Uterus (tissue), 4 donors: Measurements from ENCODE around the gene HOXD12. TPM values are rescaled to one million over a fixed set of nuclear protein-coding genes. Genes with fewer than 3 reads are reported as not detected.

Experiments
- DNase-seq, 2 donors: peaks; one replicate each; pipeline ENCODE4 v3.0.0-alpha.2; 2019 to 2020
- H3K27ac ChIP-seq, 2 donors: fragments of 200-600 bp; sonication (generic); 1 replicate in 1 of 2; 2 replicates in 1 of 2; pipeline ENCODE4 v1.5.1; 2016 to 2018
- H3K27me3 ChIP-seq, 2 donors: fragments of 200-600 bp; sonication (generic); one replicate each; pipeline ENCODE4 v1.5.1; 2018 to 2019; ENCODE audit warnings: control low read depth in 1 of 2
- H3K36me3 ChIP-seq, 2 donors: fragments of 200-600 bp; sonication (generic); one replicate each; pipeline ENCODE4 v1.5.1; 2019; ENCODE audit warnings: control low read depth in 1 of 2
- H3K4me1 ChIP-seq, 2 donors: fragments of 200-600 bp; sonication (generic); one replicate each; pipeline ENCODE4 v1.5.1; 2018 to 2019; ENCODE audit warnings: control low read depth in 1 of 2
- H3K4me3 ChIP-seq, 2 donors: fragments of 200-600 bp; sonication (generic); 1 replicate in 1 of 2; 2 replicates in 1 of 2; pipeline ENCODE4 v1.5.1; 2018 to 2019; ENCODE audit warnings: mild to moderate bottlenecking in 1 of 2
- H3K9me3 ChIP-seq, 2 donors: fragments of 200-600 bp; sonication (generic); one replicate each; pipeline ENCODE4 v1.5.1; 2019; ENCODE audit warnings: control low read depth in 1 of 2
- POLR2A ChIP-seq, 2 donors: fragments of 450-650 bp; IDR thresholded peaks; one replicate each; pipeline ENCODE4 v1.6.1; 2016; ENCODE audit warnings: antibody characterized with exemption in 2 of 2, mild to moderate bottlenecking in 1 of 2, moderate library complexity in 1 of 2
- intact Hi-C: fragments of 100-400 bp; cut with DNase I; formaldehyde crosslinking; loops from one replicate; pipeline ENCODE4 v1.15.1; 2023; ENCODE audit warnings: low total_unique reads
- total RNA-seq, 4 donors: library from RNA; depleted of rRNA in 3 of 4; stranded (reverse); fragments of >200 nt in 3 of 4; gene quantifications; one replicate each; pipeline versions ENCODE4 v1.1.0 to v1.2.4, GENCODE V29; 2014 to 2023
- TF ChIP-seq, protein P1 (sequence below), 4 experiments: fragments of 200-600 bp in 2 of 4; fragments of 450-650 bp in 2 of 4; sonication (generic) in 2 of 4; IDR thresholded peaks; one replicate each; pipeline ENCODE4 v1.5.1; 2016 to 2019; ENCODE audit warnings: antibody characterized with exemption in 4 of 4, mild to moderate bottlenecking in 2 of 4, moderate library complexity in 1 of 4
- donor health status: DM: yes; HTN: yes; CAD: no.

HOXD12 gene
- total RNA-seq, 4 donors from 2014 or later: 0.76 TPM; not detected in 3

DNA sequence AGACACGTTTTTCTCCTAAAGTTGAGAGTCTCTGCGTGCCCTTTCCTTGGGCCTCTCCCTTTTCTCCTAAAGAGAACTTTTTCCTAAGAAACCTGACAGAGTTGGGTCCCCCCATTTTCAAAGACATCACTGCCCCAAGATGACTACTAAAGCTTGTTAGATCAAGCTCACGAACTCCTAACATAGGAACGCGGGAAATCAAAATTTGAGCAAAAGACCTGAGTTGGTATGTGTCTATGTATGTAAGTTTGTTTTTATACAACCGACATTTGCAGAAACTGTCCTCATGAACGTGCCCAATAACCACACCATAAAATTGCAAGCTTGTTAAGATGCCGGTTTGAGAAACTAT is 5.7 kb upstream of the HOXD12 start:
- H3K27me3 ChIP-seq: peaks cover 66 to 93% of the 10 kb centered on the region in 2 donors
- TF ChIP-seq, protein P1, sequence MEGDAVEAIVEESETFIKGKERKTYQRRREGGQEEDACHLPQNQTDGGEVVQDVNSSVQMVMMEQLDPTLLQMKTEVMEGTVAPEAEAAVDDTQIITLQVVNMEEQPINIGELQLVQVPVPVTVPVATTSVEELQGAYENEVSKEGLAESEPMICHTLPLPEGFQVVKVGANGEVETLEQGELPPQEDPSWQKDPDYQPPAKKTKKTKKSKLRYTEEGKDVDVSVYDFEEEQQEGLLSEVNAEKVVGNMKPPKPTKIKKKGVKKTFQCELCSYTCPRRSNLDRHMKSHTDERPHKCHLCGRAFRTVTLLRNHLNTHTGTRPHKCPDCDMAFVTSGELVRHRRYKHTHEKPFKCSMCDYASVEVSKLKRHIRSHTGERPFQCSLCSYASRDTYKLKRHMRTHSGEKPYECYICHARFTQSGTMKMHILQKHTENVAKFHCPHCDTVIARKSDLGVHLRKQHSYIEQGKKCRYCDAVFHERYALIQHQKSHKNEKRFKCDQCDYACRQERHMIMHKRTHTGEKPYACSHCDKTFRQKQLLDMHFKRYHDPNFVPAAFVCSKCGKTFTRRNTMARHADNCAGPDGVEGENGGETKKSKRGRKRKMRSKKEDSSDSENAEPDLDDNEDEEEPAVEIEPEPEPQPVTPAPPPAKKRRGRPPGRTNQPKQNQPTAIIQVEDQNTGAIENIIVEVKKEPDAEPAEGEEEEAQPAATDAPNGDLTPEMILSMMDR (IDR thresholded peaks at IDR 0.05): no peak
- no peak for TF ChIP-seq POLR2A (IDR thresholded peaks at IDR 0.05)
- intact Hi-C loops: no loop called here
- H3K4me1 ChIP-seq: peaks cover 0 to 21% of the 10 kb centered on the region in 2 donors
- no peak for DNase-seq
- no peak overlapping the region for H3K4me3 ChIP-seq
- no peaks in the 10 kb centered on the region for H3K9me3 ChIP-seq
- no peak overlapping the region for H3K27ac ChIP-seq
- no peaks in the 10 kb centered on the region for H3K36me3 ChIP-seq

DNA sequence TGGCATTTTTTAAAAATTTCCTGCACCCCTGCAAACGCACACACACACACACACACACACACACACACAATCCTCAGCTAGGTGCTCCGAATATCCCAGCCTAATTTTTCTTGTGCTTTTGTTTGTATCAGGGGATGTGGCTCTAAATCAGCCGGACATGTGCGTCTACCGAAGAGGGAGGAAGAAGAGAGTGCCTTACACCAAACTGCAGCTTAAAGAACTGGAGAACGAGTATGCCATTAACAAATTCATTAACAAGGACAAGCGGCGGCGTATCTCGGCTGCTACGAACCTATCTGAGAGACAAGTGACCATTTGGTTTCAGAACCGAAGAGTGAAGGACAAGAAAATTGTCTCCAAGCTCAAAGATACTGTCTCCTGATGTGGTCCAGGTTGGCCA is 5.2 kb upstream of the HOXD12 start:
- intact Hi-C loops: no loop called here
- H3K27ac ChIP-seq: no peak overlapping the region
- peaks cover 65 to 93% of the 10 kb centered on the region in 2 donors for H3K27me3 ChIP-seq
- H3K9me3 ChIP-seq: no peaks in the 10 kb centered on the region
- H3K36me3 ChIP-seq: no peaks in the 10 kb centered on the region
- H3K4me1 ChIP-seq: peaks cover 0 to 21% of the 10 kb centered on the region in 2 donors
- no peak overlapping the region for H3K4me3 ChIP-seq
- TF ChIP-seq, protein P1 (IDR thresholded peaks at IDR 0.05): no peak
- TF ChIP-seq POLR2A (IDR thresholded peaks at IDR 0.05): no peak
- DNase-seq: no peak

DNA sequence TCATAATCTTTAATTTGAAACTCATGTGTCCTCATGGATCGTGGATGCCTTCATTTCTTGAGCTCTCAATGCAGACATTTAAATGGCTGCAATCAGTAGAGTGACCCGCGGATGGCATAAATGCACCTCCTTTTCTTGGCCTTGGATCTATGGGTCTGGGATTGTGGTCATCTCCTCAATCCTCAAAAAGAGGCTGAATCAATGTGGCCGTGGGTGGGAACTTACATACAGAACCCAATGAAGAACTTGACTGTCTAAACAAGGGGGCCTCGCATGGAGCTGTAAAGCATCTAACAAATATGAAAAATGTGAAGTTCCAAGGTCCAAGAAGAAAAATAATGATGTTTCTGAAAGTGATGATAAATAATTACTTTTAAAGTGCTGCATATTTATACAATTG is 4.2 kb upstream of the HOXD12 start:
- Histone ChIP-seq H3K27me3 (peaks cover 64 to 92% of the 10 kb centered on the region in 2 donors), H3K27ac (no peak overlapping the region), H3K36me3 (no peaks in the 10 kb centered on the region), H3K4me1 (peaks cover 0 to 28% of the 10 kb centered on the region in 2 donors), H3K4me3 (no peak overlapping the region), H3K9me3 (no peaks in the 10 kb centered on the region)
- intact Hi-C loops: no loop called here
- DNase-seq: no peak
- TF ChIP-seq POLR2A (IDR thresholded peaks at IDR 0.05): no peak
- TF ChIP-seq, protein P1 (IDR thresholded peaks at IDR 0.05): no peak

DNA sequence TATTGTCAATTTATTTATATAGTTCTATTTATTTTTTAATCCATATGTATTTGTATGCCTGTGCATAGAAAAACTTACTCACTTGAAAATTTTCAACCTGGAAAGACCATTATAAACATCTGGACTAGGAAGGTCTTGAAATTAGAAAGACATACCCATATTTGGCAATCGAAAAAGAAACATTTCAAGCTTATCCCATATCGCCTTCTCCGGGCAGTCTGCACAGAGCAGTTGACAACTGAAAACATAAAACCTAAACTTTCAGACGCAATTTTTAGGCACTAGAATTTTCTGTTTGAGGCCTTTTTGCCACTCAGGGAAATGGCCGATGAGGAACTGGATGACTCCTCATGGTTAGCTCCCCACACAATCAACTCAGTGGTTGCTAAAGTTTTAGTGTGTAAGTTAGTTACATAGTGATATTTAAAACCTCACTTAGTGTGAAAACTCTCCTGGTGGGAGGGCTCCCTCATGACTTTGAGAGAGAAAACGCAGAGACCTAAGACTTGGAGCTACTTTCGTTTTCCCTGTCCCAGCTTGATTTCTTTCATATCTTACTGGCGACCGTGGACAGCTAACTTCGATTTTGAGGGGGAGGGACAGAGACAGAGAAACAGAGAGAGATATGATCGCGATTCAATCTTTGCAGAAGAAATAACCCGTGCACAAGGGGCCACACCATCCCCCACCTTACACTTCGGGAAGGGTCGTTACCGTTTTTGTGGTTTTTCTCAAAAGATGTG is 3.2 kb upstream of the HOXD12 start:
- Histone ChIP-seq H3K4me1 (peaks cover 0 to 28% of the 10 kb centered on the region in 2 donors), H3K36me3 (no peaks in the 10 kb centered on the region), H3K27me3 (peaks cover 61 to 85% of the 10 kb centered on the region in 2 donors), H3K27ac (no peak overlapping the region), H3K4me3 (no peak overlapping the region), H3K9me3 (no peaks in the 10 kb centered on the region)
- TF ChIP-seq, protein P1 (IDR thresholded peaks at IDR 0.05): no peak
- no peak for TF ChIP-seq POLR2A (IDR thresholded peaks at IDR 0.05)
- DNase-seq: no peak
- intact Hi-C loops: no loop called here

DNA sequence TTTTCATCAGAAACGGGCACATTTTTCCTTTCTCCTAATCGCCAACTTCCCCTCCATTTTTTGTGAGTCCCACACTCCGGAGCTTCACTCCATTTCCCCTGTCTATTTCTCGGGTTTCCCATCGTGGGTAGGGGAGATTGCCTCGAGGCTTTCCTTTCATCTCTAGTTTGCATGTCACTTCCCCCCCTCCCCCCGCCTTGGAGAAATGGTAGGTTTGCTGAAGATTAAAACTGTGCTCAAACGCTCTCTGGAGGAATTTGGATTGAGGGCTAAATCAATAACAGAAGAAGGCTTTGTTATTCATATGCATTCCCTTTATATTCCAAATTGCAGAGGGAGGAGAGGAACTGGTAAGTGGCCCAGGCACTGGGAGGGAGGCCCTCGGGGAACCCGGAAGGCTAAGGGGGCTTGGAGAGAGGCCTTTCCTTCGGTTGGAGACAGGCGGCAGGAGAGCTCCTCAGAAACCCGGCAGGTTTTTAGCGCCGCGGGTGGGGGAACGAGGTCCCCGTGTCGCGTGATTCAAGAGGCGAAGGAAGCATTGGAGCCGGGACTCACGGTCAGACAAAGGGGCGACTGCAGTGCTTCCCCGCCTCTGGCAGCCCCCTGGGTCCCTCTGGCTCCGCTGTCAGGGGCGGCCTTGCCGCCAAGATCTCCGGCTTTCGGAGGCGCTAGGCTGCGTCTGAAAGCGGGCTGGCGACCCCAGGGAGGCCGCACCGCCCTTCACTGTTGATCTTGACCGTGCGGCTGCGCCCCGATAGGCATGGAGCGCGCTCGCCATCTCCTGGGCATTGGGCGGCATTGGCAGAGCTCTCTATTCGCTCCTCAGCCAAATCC is 2.4 kb upstream of the HOXD12 start:
- Histone ChIP-seq H3K4me1 (peaks cover 0 to 28% of the 10 kb centered on the region in 2 donors), H3K27ac (no peak overlapping the region), H3K27me3 (peaks cover 54 to 78% of the 10 kb centered on the region in 2 donors), H3K36me3 (no peaks in the 10 kb centered on the region), H3K9me3 (no peaks in the 10 kb centered on the region), H3K4me3 (peak overlapping the region in 1 of 2 donors; percentile 24)
- intact Hi-C loops: no loop called here
- peak; percentile 60 to 65 for DNase-seq
- TF ChIP-seq, protein P1 (IDR thresholded peaks at IDR 0.05): peak; percentile 75 to 84 (median 80)
- no peak for TF ChIP-seq POLR2A (IDR thresholded peaks at IDR 0.05)
